IMR-90 (cell line): ENCODE results near the gene FCN1. TPM values are rescaled to one million over a fixed set of nuclear protein-coding genes. Genes with fewer than 3 reads are reported as not detected.

Experiments
- ATAC-seq: fragments of 200-7000 bp; cut with Tn5 transposase; 2 replicates; pipeline ENCODE4 v1.9.1; 2020; ENCODE audit warnings: low read depth, mild to moderate bottlenecking, moderate library complexity
- BruUV-seq: library from RNA; stranded (reverse); fragments of 400-500 nt; replicated peaks from 2 replicates; lab custom pipeline; 2021; lab: Mats Ljungman, UMichigan
- CTCF ChIA-PET: fragments of 300-600 bp; formaldehyde crosslinking; extraction: SDS; loops from one replicate; lab custom pipeline; 2021; ENCODE audit warnings: antibody characterized with exemption; lab: Yijun Ruan, JAX
- POLR2A ChIA-PET: fragments of 300-600 bp; sonication (Branson Sonifier 250); formaldehyde crosslinking; loops from one replicate; lab custom pipeline; 2022; ENCODE audit warnings: antibody characterized with exemption; ENCODE audit not compliant: unreplicated experiment; lab: Charles Lee
- DNase-seq: peaks from one replicate; pipeline ENCODE4 v3.0.0; 2013
- H2AFZ ChIP-seq: replicated peaks from 2 replicates; pipeline ENCODE3; 2013; ENCODE audit warnings: low read length, mild to moderate bottlenecking; ENCODE audit not compliant: poor library complexity
- H2AK5ac ChIP-seq: 2 replicates; pipeline ENCODE4 v1.6.1; 2013; ENCODE audit warnings: low read depth, low read length, inconsistent platforms
- H2AK9ac ChIP-seq: replicated peaks from 2 replicates; pipeline ENCODE3; 2013; ENCODE audit warnings: mild to moderate bottlenecking, low read depth, low read length, moderate library complexity; ENCODE audit not compliant: poor library complexity
- H2BK120ac ChIP-seq: 2 replicates; pipeline ENCODE4 v1.6.1; 2013; ENCODE audit warnings: low read depth, low read length, inconsistent platforms
- H2BK15ac ChIP-seq: 3 replicates; pipeline ENCODE4 v1.6.1; 2013; ENCODE audit warnings: low read depth, low read length, inconsistent platforms
- H2BK20ac ChIP-seq: 2 replicates; pipeline ENCODE4 v1.6.1; 2013; ENCODE audit warnings: low read depth, mild to moderate bottlenecking, inconsistent platforms, low read length, moderate library complexity
- H2BK5ac ChIP-seq: 2 replicates; pipeline ENCODE4 v1.6.1; 2013; ENCODE audit warnings: mild to moderate bottlenecking, low read depth, low read length, inconsistent platforms; ENCODE audit not compliant: poor library complexity, severe bottlenecking
- H3K14ac ChIP-seq: replicated peaks from 2 replicates; pipeline ENCODE4 v1.6.1; 2013; ENCODE audit warnings: low read depth, low read length, inconsistent platforms
- H3K18ac ChIP-seq: 2 replicates; pipeline ENCODE4 v1.6.1; 2013; ENCODE audit warnings: low read depth, low read length, control low read depth
- H3K23ac ChIP-seq: 2 replicates; pipeline ENCODE4 v1.6.1; 2013; ENCODE audit warnings: low read depth, low read length, inconsistent platforms
- H3K27ac ChIP-seq: 2 replicates; pipeline ENCODE4 v1.5.1; 2013; ENCODE audit warnings: mild to moderate bottlenecking, control low read depth, low read length; ENCODE audit not compliant: insufficient read depth
- H3K27me3 ChIP-seq: 2 replicates; pipeline ENCODE4 v1.6.1; 2013; ENCODE audit warnings: low read length; ENCODE audit not compliant: control insufficient read depth, insufficient read depth
- H3K36me3 ChIP-seq: 2 replicates; pipeline ENCODE4 v1.6.1; 2013; ENCODE audit warnings: low read length, mixed read lengths; ENCODE audit not compliant: control insufficient read depth, insufficient read depth
- H3K4ac ChIP-seq: 2 replicates; pipeline ENCODE4 v1.6.1; 2013; ENCODE audit warnings: low read depth, low read length, inconsistent platforms
- H3K4me1 ChIP-seq: 2 replicates; pipeline ENCODE4 v1.6.1; 2013; ENCODE audit warnings: low read length, mixed read lengths; ENCODE audit not compliant: control insufficient read depth, insufficient read depth
- H3K4me2 ChIP-seq: 2 replicates; pipeline ENCODE4 v1.6.1; 2013; ENCODE audit warnings: low read depth, mild to moderate bottlenecking, control low read depth, low read length, moderate library complexity
- H3K4me3 ChIP-seq: 2 replicates; pipeline ENCODE4 v1.5.1; 2013; ENCODE audit warnings: low read depth, mild to moderate bottlenecking, control low read depth, low read length, moderate library complexity; ENCODE audit not compliant: insufficient read depth
- H3K56ac ChIP-seq: 2 replicates; pipeline ENCODE4 v1.6.1; 2013; ENCODE audit warnings: low read length, inconsistent platforms; ENCODE audit not compliant: insufficient read depth; ENCODE audit errors: extremely low read depth
- H3K79me1 ChIP-seq, 2 experiments: 2 replicates each; pipeline ENCODE4 v1.6.1; 2013; ENCODE audit warnings: low read length in 2 of 2, inconsistent platforms in 1 of 2, low read depth in 1 of 2
- H3K9ac ChIP-seq: 2 replicates; pipeline ENCODE4 v1.6.1; 2013; ENCODE audit warnings: low read depth, low read length, control low read depth
- H3K9me1 ChIP-seq: 2 replicates; pipeline ENCODE4 v1.6.1; 2013; ENCODE audit warnings: low read length, inconsistent platforms; ENCODE audit not compliant: insufficient read depth
- H3K9me3 ChIP-seq: 2 replicates; pipeline ENCODE4 v1.6.1; 2013; ENCODE audit warnings: low read length; ENCODE audit not compliant: control insufficient read depth, insufficient read depth
- H4K20me1 ChIP-seq: 2 replicates; pipeline ENCODE4 v1.6.1; 2013; ENCODE audit warnings: low read length, inconsistent platforms; ENCODE audit not compliant: insufficient read depth
- H4K5ac ChIP-seq: 2 replicates; pipeline ENCODE4 v1.6.1; 2013; ENCODE audit warnings: mild to moderate bottlenecking, low read depth, low read length, control low read depth
- H4K8ac ChIP-seq, 2 experiments: 2 replicates each; pipeline ENCODE4 v1.6.1; 2013; ENCODE audit warnings: low read depth in 2 of 2, low read length in 2 of 2, control low read depth in 1 of 2, inconsistent platforms in 1 of 2
- H4K91ac ChIP-seq: 2 replicates; pipeline ENCODE4 v1.6.1; 2013; ENCODE audit warnings: low read depth, low read length, inconsistent platforms; ENCODE audit not compliant: insufficient read depth
- WGBS, 2 experiments: methylation state at CpG; one replicate each; pipeline versions ENCODE4 v1.1.5 to v1.1.7; 2013; ENCODE audit warnings: missing lambda C conversion rate in 2 of 2; ENCODE audit not compliant: insufficient read length in 1 of 2; ENCODE audit errors: extremely low coverage in 2 of 2; 5-methylcytosine and 5-hydroxymethylcytosine counted together
- dilution Hi-C: fragments of 300-500 bp; cut with HindIII; formaldehyde crosslinking; loops from one replicate; pipeline ENCODE4 v1.14.3; 2018; ENCODE audit warnings: low sequenced_read_pairs; ENCODE audit not compliant: unreplicated experiment
- in situ Hi-C: fragments of 300-500 bp; cut with MboI; formaldehyde crosslinking; loops from 3 replicates; pipeline ENCODE4 v1.14.3; 2019; ENCODE audit warnings: low sequenced_read_pairs, inconsistent platforms, mixed read lengths
- intact Hi-C: fragments of 100-400 bp; cut with micrococcal nuclease; formaldehyde crosslinking; loops from 2 replicates; pipeline ENCODE4 v1.10.0; 2022
- polyA plus RNA-seq, 3 experiments: library from polyadenylated mRNA; depleted of rRNA; stranded (reverse); fragments of >200 nt; gene quantifications; 2 replicates each; pipeline ENCODE4 v1.2.3, GENCODE V29; 2012; ENCODE audit warnings: low replicate concordance in 1 of 3
- total RNA-seq: library from RNA; depleted of rRNA; stranded (reverse); fragments of >200 nt; gene quantifications from 2 replicates; pipeline ENCODE4 v1.2.3, GENCODE V29; 2012
- TF ChIP-seq, protein P1 (sequence below): fragments of 150-350 bp; IDR thresholded peaks from 2 replicates; pipeline ENCODE4 v1.6.1; 2016; ENCODE audit warnings: low read depth, mild to moderate bottlenecking, low read length, moderate library complexity, borderline replicate concordance

FCN1 gene
- total and polyA plus RNA-seq, 2 of the 4 experiments (the other 2 are of a cell fraction), result not detected

DNA sequence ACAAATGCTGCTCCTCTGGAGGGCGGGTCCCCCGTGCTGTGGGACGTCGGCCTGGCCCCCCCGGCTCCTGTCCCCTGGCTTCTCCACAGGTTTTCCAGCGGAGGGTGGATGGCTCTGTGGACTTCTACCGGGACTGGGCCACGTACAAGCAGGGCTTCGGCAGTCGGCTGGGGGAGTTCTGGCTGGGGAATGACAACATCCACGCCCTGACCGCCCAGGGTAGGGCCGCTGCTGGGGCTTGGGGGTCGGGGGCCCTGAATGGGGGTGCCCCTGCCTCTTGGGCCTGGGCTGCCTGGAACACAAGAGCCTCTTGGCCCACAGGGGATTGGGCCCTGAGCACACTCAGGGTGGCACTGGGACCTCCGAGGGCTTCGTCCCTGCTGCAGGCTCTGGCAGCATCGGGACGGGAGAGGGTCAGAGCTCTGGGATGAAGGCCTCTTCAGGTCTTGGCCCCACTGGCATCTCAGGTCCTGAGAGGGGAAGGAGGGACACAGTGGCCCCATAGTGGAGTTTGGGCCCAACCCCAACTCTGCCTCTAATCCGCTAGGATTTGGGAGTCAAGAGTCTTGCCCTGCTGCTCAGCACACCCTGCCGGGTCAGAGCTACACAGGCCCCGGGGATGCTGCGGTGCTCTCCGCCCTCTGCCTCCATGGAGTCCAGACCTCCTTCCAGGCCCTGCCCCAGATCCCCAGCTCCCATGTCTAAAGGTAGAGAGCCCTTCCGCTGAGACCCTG lies 31.9 kb downstream of the FCN1 start:
- H4K8ac ChIP-seq, result no peak overlapping the region
- no peak overlapping the region for H3K23ac ChIP-seq
- POLR2A ChIA-PET, result interaction anchor here (0.6 kb wide), 1 partner anchor 14 kb away, joined by 3 read pairs; no protein-coding TSS in a partner anchor
- no peaks in the 10 kb centered on the region for H3K79me1 ChIP-seq
- no peak overlapping the region for H3K4me2 ChIP-seq
- H3K18ac ChIP-seq, result no peak overlapping the region
- H3K9me3 ChIP-seq, result no peaks in the 10 kb centered on the region
- no peak overlapping the region for H2BK15ac ChIP-seq
- H3K27ac ChIP-seq, result no peak overlapping the region
- dilution Hi-C loops, result no loop called here
- H3K4me1 ChIP-seq, result no peaks in the 10 kb centered on the region
- H3K4ac ChIP-seq, result no peak overlapping the region
- no peak overlapping the region for H4K91ac ChIP-seq
- TF ChIP-seq, protein P1, sequence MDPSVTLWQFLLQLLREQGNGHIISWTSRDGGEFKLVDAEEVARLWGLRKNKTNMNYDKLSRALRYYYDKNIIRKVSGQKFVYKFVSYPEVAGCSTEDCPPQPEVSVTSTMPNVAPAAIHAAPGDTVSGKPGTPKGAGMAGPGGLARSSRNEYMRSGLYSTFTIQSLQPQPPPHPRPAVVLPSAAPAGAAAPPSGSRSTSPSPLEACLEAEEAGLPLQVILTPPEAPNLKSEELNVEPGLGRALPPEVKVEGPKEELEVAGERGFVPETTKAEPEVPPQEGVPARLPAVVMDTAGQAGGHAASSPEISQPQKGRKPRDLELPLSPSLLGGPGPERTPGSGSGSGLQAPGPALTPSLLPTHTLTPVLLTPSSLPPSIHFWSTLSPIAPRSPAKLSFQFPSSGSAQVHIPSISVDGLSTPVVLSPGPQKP, result no peak
- H3K56ac ChIP-seq, result no peak overlapping the region
- H2AK5ac ChIP-seq, result no peak overlapping the region
- H2BK20ac ChIP-seq, result no peak overlapping the region
- intact Hi-C loops, result no loop called here
- H2AK9ac ChIP-seq, result no peak overlapping the region
- CTCF ChIA-PET, result no interaction called here
- peaks cover 47% of the 10 kb centered on the region for H3K27me3 ChIP-seq
- no peak overlapping the region for H3K14ac ChIP-seq
- H2BK5ac ChIP-seq, result no peak overlapping the region
- no peak overlapping the region for H3K4me3 ChIP-seq
- no peak for ATAC-seq
- no peak for DNase-seq
- BruUV-seq, result no TSS peak
- 83% methylated on average over 7 of the region's 24 CpGs; no CpG with 5 or more reads in 1 of the 2 experiments for WGBS, 2 experiments
- H2BK120ac ChIP-seq, result no peak overlapping the region
- H3K36me3 ChIP-seq, result no peaks in the 10 kb centered on the region
- in situ Hi-C loops, result no loop called here
- H4K20me1 ChIP-seq, result no peaks in the 10 kb centered on the region
- no peak overlapping the region for H4K5ac ChIP-seq
- no peak overlapping the region for H3K9ac ChIP-seq
- no peaks in the 10 kb centered on the region for H3K9me1 ChIP-seq
- H2AFZ ChIP-seq, result no peak overlapping the region
